GM11168 (cell line): ENCODE results near the gene IFTAP.
"Not testable (repeated sequence)": the region's sequence is repeated elsewhere in the genome, so short reads cannot be mapped to it uniquely, and the experiment has no call there.

Source experiments
- in situ Hi-C: fragments of 300-500 bp; cut with MboI; formaldehyde crosslinking; loops from one replicate; pipeline ENCODE4 v1.12.0; 2022; ENCODE audit warnings: low sequenced_read_pairs; ENCODE audit not compliant: unreplicated experiment

The IFTAP gene

DNA sequence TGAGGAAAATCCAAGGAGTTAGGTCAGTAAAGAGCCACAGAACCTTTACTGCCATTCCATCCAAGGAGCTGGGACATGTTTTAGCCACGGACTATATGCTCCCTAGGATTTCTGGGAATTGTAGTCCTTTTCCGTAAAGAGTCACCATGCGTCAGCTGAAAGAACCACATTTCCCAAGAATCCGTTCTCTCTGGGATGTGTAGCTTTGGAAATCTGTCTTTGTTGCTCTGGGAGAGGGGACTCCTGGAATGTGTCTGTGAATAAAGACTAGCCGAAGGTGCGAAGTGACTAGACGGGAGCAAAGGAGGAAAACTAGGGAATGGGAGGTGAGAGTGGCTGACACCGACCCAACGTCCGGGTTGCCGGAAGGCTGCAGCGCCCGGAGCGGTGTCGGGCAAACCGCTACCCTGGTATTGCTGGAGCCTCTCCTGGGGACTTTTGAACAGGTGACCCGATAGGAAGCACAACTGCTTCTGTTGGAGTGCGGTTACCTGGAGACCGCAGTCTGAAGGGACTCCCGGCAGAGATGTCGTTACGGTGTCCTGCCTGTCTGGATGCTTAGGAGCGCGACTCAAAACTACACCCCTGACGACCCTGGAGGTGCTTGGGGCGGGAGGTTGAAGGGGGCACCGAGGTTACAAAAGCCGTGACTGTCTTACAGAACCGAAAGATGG is at the start of gene IFTAP:
IFTAP (plus strand) TSS at position 187 of the 674 bp plus-strand sequence. CDS start 15,602 bp downstream, outside the sequence.
- in situ Hi-C loops, result no loop called here

DNA sequence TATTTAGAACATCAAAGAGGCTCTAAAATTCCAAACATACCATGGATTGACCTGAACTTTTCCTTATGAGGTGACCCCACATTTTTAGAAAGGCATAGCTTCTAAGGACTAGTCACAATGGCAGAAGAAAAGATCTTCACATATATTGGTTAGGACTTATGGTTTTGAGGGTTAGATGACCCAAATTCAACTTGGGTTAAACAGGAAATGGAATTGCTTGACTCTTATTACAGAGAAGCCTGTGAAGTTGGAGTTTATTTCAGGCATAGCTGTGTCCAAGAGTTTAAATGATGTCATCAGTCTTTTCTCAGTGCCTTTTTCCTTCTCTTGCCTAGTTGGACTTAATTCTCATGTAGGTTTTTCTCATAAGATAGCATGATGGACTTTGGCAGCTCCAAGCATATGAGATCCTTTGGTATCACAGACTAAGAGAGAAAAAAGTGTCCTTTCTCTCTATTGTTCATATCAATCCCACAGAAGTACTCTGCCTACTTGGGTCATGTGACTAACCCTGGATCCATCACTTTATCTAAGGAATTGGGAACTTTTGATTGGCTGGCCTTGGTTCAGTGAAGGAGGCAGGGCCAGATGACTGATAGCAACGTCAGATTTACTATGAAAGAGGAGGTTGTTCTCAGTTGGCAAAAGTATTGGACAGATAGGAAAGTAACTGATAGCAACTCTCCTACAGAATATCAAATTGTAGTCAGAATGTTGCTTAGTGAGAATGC is 43.8 kb upstream of the IFTAP start:
- in situ Hi-C loops, result no loop called here

DNA sequence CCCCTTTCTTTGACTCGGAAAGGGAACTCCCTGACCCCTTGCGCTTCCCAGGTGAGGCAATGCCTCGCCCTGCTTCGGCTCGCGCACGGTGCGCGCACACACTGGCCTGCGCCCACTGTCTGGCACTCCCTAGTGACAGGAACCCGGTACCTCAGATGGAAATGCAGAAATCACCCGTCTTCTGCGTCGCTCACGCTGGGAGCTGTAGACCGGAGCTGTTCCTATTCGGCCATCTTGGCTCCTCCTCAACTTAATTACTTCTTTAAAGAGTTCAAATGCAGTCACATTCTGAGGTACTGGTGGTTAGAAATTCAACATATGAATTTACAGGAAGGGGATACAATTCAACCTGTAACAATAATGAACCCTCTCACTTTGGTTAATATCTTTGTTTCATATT is 36.9 kb upstream of the IFTAP start:
- in situ Hi-C loops, result not testable (repeated sequence)

- in situ Hi-C loops, result no loop called here
Measured at GRCh38 chr11:36557991-36558390, 36.3 kb upstream of the IFTAP start.

GRCh38 chr11:36558571-36559413 is 35.5 kb upstream of the IFTAP start:
- in situ Hi-C loops, result no loop called here

- in situ Hi-C loops, result loop anchor here (5.0 to 10.0 kb wide), 2 partner anchors 103 to 180 kb away; no protein-coding TSS in a partner anchor
Measured at GRCh38 chr11:36564376-36565030, 29.8 kb upstream of the IFTAP start.

- in situ Hi-C loops, result loop anchor here (10.0 kb wide), 1 partner anchor 180 kb away; no protein-coding TSS in a partner anchor
Measured at GRCh38 chr11:36565031-36565610, 29.2 kb upstream of the IFTAP start.

GRCh38 chr11:36566407-36567053 is 27.8 kb upstream of the IFTAP start:
- in situ Hi-C loops, result loop anchor here (10.0 kb wide), 1 partner anchor 178 kb away; no protein-coding TSS in a partner anchor

- in situ Hi-C loops, result loop anchor here (10.0 kb wide), 1 partner anchor 177 kb away; no protein-coding TSS in a partner anchor
Measured at GRCh38 chr11:36567694-36568093, 26.6 kb upstream of the IFTAP start, which contains the start of gene RAG1. TSS of gene RAG1 (plus strand) at chr11:36568007. CDS start at chr11:36573305, 5,298 bp downstream.

GRCh38 chr11:36569095-36569494 is 25.2 kb upstream of the IFTAP start:
- in situ Hi-C loops, result loop anchor here (10.0 kb wide), 1 partner anchor 176 kb away; no protein-coding TSS in a partner anchor

GRCh38 chr11:36574486-36574885 is 19.8 kb upstream of the IFTAP start:
- in situ Hi-C loops, result no loop called here

- in situ Hi-C loops, result no loop called here
Measured at GRCh38 chr11:36577373-36577772, 16.9 kb upstream of the IFTAP start.

- in situ Hi-C loops, result no loop called here
Measured at GRCh38 chr11:36577859-36578258, 16.4 kb upstream of the IFTAP start.

- in situ Hi-C loops, result no loop called here
Measured at GRCh38 chr11:36578458-36578857, 15.8 kb upstream of the IFTAP start.

- in situ Hi-C loops, result no loop called here
Measured at GRCh38 chr11:36581536-36581935, 12.8 kb upstream of the IFTAP start.

- in situ Hi-C loops, result no loop called here
Measured at GRCh38 chr11:36583667-36584066, 10.6 kb upstream of the IFTAP start.

DNA sequence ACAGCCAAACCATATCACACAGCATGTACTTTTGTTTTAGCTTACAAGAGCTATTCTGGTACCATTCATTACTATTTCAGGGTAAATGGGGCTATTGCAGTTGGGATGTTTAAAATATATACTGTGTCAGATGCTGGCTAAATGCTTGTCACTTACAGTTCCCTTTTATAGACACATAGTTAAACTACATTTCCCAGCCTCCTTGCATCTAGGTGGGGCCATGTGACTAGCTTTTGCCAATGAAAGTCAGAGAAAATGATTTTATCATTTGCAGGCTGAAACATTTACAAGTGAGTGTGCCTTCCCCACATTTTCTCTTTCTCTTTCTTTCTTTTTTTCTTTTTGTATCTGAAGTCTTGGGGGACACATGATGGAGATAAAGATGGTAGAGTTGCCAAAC is 7.8 kb upstream of the IFTAP start:
- in situ Hi-C loops, result no loop called here

GRCh38 chr11:36588099-36588498 is 6.2 kb upstream of the IFTAP start:
- in situ Hi-C loops, result no loop called here

- in situ Hi-C loops, result no loop called here
Measured at GRCh38 chr11:36590513-36590912, 3.8 kb upstream of the IFTAP start.
